ENCODE measurements around the gene C20orf204.

The C20orf204 gene

DNA sequence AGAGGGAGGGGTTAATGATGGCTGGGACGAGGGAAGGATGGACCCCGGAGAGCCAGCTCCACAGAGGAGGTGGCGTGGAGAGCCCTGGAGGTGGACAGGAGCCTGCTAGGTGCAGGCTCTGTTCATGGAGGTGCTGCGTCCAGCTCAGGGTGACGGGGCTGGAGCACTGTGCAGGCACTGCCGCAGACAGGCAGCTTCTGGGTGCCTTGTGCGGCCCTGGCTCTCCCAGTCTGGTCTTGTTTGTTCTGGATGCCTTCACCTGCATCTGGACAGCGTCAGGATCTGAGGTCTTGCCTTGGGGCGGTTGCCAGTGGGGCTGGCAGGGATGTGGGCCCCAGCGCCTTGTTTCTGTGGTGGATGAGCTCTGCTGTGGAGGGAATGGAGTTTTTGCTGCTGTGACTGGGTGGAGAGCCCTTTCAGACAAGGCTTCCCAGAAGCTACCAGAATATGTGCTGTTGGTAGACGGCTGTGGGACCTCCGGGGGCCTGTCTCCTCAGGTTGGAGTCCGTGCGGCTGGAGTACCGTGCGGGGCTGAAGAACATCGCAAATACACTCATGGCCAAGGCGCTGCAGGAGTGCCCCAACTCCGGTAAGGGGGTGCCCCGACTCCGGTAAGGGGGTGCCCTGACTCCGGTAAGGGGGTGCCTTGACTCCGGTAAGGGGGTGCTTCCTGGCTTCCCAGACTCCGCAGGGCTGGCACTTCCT lies 7.8 kb upstream of the C20orf204 start:
- DNase-seq, result no peak

DNA sequence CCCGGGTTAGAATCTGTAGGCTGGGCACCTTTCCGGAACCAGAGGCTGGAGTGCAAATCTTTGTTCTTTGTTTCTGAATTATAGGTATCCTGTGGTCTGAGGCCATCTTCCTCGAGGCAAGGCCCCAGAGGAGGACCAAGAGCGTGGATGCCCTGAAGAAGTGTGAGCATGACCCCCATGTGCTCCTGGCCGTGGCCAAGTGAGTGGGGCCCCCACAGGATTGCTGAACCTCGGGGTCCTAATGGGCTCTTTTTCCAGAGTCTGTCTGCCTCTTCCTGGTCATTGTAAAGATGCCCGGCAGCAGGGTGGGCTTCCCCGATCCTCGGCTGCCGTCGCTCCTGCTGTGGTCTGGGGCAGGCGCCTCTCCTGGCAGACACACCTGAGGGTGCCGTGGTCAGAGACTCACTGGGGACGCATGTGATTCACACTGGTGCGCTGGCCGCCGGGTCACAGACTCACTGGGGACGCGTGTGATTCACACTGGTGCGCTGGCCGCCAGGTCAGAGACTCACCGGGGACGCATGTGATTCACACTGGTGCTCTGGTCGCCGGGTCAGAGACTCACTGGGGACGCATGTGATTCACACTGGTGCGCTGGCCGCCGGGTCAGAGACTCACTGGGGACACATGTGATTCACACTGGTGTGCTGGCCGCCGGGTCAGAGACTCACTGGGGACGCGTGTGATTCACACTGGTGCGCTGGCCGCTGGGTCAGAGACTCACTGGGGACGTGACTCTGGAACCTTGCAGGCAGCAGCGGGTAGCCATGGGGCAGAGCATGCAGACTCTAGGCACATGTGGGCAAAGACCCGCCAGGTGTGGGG lies 6.5 kb upstream of the C20orf204 start:
- DNase-seq, result no peak

DNA sequence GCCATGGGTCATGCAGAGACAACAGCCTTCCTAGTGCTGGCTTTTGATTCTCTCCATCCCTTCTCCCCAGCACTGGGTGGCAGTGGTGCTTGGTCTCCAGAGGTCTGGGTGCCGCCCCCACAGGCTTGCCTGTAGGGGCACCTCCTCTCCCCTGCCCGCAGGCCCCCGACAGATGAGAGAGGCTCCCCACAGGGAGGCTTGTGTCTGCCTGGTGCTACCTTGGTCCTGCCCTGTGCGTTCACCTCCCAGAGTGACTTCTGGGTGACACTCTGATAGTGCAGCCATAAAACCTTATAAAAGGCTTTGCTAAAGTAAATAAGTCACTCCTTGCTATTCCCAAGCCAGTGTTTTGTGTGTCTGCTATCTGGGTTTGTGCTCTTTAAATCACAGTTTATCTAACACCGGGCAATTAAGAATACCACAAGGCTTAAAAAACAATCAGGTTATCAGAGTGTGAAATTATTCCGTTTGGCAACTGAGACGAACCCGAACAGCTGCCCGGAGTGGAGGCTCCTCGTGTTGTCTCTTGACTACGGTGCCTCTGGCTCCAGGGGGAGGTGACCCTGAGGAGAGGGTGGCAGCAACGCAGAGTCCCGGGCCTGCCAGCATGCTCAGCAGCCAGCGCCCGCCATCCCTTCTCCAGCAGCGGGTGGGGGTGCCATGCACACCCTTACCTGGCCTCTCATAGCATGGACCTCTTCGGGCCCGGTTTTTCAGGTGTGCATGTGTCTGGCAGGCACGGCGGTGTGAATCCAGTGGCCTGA lies 5.4 kb upstream of the C20orf204 start:
- no peak for DNase-seq

GRCh38 chr20:64031822-64032314 lies 4.1 kb upstream of the C20orf204 start:
- DNase-seq, result no peak

DNA sequence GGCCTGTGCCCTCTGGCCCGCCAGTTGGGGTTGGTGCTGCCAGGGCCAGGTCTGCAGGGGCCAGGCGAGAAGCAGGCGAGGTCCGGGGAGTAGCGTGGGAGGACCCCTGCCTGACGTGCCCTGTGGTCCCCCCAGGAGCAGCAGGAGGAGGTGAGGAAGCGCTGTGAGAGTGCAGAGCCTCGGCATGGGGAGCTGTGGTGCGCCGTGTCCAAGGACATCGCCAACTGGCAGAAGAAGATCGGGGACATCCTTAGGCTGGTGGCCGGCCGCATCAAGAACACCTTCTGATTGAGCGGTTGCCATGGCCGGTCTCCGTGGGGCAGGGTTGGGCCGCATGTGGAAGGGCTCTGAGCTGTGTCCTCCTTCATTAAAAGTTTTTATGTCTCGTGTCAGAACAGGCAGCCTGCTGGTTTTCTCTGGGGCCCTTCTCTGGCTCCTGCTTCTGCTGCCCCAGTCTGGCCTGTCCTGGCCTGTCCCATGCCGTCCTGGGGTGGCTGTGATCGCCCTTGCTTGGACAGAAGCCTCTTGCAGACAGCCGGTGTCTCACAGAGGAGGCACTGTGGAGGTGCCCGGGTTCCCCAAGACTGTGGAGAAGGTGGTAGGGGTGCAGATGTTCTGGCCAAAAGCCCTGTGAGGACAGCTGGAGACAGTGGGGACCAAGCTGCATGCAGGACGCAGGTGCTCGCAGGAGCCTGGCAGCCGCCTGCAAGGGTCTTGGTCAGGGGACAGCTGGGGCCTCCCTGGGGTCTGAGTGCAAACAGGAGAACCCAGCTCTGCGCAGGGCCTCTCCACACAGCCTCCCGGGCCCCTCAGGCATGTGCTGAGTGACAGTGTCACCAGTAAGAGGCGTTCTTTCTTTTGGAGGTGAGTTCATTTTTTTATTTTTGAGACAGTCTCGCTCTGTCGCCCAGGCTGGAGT lies 3.0 kb upstream of the C20orf204 start:
- DNase-seq, result no peak

GRCh38 chr20:64033981-64034493 lies 1.9 kb upstream of the C20orf204 start:
- DNase-seq, result no peak

GRCh38 chr20:64035066-64035932 lies 683 bp upstream of the C20orf204 start:
- DNase-seq, result no peak

DNA sequence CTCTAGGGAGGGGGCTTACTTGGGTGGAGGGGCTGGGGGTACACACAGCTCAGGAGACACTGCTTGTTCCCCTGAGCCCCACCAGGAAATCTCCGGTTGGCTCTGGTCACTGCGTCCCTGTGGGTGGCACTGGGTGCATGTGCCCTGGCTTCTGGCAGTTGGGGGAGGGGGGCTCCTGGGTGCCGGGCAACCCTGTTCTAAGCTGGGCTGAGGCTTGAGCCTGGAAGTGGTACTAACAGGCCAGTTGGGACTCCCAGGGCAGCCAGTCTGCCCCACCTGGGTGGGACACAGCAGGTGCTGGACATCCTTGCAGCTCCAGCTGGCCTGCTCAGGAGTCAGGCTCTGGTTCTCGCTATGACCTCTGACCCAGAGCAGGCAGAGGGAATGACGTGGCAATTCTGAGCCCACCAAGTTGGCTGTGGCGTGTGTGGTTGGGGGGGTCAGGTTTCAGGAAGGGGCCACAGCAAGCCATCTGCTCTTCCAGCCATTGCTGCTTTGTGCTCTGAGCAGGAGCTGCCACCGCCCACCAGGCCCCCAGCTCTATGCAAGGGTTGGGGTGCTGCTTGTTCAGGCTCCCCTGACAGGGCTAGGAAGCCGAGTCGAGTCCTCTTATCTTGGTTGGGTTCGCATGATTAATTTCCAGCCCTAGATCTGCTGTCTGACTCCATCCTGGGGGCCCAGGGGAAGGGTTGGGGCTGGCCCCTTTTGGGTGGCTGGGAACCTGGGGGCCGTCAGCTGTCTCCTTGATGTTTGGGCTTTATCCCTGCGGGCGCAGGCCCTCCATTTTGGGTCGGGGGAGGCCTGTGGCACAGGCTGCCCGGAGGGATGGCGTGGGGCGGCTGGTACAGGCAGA lies 590 bp downstream of the C20orf204 start:
- DNase-seq, result no peak

GRCh38 chr20:64037199-64037497 lies 1.2 kb downstream of the C20orf204 start:
- no peak for DNase-seq

GRCh38 chr20:64037498-64038213 lies 1.7 kb downstream of the C20orf204 start:
- DNase-seq, result peak in 1 of 2 experiments; percentile 54

DNA sequence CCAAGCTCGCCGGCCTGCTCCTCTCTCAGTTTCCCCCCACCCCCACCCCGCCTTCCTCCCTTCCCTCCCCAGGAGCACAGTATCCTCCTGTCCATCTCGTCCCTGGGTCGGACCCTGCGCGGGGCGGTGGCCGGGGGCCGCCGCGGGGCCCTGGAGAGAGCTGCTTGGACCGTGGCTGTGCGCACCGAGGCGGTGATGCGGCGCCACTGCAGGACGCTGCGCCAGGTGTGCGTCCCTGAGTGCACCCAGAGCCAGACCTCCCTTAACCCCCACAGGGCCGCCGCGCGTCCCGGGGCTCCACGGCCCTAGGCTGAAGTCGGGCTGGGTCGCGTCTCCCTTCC lies 2.2 kb downstream of the C20orf204 start:
- peak in 1 of 2 experiments; percentile 83 for DNase-seq

DNA sequence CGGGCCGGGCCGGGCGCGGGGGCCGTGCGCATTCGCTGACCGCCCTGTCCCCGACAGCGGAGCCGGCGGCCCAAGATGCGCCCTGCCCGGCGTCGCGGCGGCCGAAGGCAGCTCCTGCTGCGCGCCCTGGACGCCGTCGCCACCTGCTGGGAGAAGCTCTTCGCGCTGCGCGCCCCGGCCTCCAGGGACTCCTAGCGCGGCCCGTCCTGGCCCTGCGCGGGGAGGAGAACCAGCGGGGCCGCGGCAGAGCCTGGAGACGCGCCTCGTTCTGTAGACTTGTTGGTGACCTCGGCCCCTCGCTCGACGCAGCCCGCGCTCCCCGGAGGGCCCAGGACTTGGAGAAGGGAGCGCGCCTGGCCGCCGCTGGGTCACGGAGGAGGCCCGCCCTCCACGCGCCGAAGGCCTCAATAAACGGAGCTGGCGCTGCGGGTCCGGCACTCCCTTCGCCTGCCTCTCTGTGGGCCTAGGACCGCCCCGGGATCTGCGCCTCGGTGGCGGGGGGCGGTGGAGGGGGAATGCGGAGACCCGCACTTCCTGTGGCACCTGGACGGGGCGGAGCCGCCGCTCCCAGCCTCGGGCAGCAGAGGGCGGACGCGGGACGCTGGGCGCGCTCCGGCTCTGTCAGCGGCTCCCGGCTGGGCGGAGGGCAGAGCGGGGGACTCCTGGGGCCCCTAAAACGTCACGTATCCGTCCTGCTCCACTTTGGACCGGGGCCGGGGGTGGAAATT lies 2.7 kb downstream of the C20orf204 start:
- DNase-seq, result peak; percentile 42 to 91

DNA sequence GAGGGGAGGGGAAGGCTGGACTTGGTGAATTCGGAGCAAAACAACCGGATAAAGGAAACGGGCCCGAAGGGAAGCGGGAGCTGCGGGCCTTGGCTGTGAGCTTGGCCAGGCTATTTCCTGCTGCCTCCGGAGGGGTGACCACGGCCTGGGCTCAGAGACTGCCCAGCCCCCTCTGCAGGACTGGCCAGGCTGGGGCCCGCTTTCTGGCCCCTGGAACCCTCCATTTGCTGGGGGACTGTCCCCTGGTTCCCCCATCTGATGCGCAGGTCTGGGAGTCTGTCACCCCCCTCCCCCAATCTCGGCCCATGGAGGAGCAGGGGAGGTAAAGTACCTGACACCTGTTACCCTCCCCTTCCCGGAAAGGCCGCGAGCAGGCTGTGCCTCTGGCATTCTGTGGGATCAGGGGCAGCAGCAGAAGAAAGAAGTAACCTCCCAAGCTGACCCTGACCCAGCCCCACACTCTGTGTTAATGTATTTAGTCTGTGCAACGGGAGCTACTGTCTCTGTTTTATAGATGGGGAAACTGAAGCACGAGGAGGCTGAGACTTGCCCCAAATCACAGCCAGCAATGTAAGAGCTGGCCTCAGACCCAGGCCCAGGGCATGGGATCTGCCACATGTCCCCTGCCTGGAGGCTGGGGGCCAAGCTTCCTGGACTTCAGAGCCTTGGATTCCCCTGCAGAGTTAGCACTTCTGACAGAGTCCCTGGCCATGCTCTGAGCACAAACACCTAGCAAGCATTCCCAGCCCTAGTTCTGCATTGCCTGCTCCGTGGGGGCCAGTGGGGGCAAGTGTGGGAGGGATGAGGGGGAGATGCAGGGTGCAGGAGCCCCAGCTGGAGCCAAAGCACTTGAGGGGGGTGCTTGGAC lies 3.5 kb downstream of the C20orf204 start:
- no peak for DNase-seq

GRCh38 chr20:64040231-64041039 lies 4.5 kb downstream of the C20orf204 start:
- DNase-seq, result no peak

- DNase-seq, result no peak
Measured at GRCh38 chr20:64041040-64041780, 5.2 kb downstream of the C20orf204 start.

GRCh38 chr20:64041781-64042053 lies 5.7 kb downstream of the C20orf204 start:
- DNase-seq, result no peak
